ENCODE results near the gene CLEC6A.

DNA sequence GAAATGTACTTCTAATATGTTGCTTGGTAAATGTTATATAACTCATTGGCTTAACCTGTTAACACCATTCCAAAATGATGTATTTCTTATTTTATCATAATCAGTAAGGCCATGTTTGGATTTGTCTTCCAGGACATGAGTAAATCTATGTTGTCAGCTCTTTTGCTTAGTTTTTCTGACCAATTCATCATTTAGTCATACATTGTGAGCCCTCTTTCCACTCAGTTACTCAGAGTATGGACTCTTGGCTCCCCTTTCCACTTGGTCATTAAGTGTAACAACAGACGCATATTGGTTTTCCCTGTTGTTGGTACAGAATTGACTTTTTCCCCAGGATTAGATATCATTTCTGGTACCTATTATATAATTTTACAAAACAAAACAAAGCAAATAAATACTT lies 48.6 kb downstream of the CLEC6A start:
- no peak for TF ChIP-seq REST (IDR thresholded peaks at IDR 0.05; ENCODE audit: insufficient read depth in 1 of 2, low read depth in 2 of 2, low read length in 2 of 2)
- no peak for TF ChIP-seq POLR2AphosphoS5 (IDR thresholded peaks at IDR 0.05; ENCODE audit: low read depth, low read length)
